Activated CD8-positive, alpha-beta memory T cell treated with anti-CD3 and anti-CD28 coated beads, Interleukin-2, amount 50 U/mL, for 24 hours (primary cell): ENCODE measurements around the gene PPM1J.
"Not testable (repeated sequence)": the region's sequence is repeated elsewhere in the genome, so short reads cannot be mapped to it uniquely, and the experiment has no call there.

ENCODE experiments used
- DNase-seq: peaks from one replicate; pipeline ENCODE4 v3.0.0-alpha.2; 2020; ENCODE audit errors: extremely low read depth

The PPM1J gene

GRCh38 chr1:112721294-112721693 lies 6.2 kb upstream of the PPM1J start:
- not testable (repeated sequence) for DNase-seq

- DNase-seq: no peak
Measured at GRCh38 chr1:112720800-112721199, 5.7 kb upstream of the PPM1J start.

- DNase-seq: no peak
Measured at GRCh38 chr1:112719706-112720105, 4.6 kb upstream of the PPM1J start.

DNA sequence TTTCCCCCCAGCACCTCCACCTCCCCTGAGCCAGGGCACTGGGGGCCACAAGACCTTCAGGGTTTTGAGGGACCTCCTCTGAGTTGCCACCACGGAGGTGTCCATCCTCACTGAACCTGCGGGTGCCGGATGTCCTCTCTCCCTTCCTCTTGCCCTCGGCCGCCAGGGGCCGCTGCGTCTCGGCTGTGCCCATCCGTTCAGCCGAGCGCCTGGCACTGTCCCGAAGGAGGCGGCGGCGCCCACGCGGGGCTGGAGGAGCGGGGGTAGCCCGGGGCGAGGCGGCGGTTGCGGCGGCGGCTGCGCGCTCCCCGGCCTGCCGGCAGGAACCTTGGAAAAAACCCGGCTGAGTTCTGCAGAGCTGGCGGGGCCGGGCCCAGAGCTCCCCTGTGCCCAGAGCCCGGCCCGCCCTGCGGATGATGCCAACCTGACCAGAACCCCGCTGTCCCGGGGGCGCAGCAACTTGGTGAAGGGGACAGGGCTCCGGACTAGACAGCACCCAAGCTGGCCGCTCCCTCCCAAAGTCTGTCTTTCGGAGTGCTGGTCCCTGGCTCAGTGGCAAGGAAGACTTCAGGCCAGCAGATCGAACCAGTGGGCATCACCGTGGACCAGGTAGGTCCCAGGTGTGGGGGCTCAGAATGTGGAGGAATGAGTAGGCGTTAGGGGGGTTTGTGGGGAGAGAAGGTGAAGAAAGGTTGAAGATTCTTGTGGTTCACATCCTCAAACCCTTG lies 3.7 kb upstream of the PPM1J start:
- DNase-seq: no peak

- no peak for DNase-seq
Measured at GRCh38 chr1:112717263-112717873, 2.2 kb upstream of the PPM1J start.

DNA sequence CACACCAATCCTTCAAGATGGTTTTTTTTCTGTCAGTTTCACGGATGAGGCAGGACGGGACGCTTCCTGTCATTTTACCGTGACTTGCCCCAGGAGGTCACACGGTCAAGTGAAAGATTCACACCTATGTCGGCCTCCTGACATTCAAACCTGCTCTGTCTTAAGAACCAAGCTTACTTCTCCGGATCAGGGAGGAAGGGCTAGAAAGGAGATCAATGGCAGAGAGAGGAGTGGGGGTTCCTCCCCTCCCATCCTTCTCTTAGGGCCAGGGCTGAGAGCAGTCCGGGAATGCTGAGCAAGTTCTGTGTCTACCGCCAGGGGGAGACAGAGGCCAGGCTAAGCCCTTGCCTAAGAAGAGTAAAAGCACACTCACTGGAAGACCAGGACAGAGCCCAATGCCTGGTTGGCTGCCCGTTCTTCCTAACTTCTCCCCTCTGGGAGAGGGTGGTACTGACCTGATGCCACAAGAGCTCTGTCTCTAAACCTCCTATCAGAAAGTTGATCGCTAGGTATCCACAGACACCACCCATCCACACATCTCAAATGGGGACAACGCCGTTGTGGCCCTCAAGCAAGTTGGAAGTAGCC lies 1.1 kb upstream of the PPM1J start:
- DNase-seq: peak; percentile 51

DNA sequence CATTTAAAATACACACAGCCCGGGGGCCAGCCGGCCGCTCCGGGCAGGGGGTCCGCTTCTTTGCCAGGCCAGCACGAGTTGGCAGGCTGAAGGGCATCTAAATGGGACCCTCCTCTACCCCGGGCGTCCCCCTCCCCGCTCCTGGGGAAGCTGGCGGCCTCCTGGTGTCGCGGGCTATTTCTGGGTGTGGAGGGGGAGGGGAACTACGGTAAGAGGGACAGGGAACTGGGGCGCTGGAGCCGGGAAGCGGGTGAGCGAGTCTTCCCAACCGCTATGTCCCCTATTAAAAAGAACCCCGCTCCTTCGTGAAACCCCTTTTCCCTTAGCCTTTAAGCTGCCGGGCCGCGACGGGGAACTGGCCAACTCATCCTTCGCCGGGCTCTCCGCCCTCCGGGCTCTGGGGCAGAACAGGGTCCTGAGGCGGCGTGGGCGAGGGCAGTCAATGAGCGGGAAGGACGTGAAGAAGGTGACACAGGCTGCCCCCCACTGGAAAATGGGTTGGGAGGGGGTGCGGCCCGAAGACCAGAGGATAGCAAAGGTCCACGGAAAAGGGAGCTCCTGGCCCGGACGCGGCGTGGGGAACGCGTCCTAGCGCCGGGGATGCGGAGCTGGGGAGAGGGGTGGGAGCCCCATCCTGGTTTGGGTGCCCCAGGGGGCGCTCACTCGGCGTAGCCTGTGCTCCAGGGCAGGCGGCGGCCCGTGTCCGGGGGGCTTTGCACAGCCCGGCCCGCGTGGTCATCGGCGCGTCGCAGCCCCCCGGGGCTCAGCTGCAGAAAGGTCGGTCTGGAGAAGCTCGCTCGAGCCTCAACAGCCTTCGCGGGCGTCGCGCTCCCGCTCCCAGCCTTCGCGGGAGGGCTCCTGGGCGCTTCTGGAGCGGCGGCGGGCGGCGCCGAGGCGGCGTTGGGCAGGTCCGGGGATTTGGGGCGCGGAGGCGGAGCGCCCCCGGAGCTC lies 544 bp downstream of the PPM1J start:
- DNase-seq: no peak

DNA sequence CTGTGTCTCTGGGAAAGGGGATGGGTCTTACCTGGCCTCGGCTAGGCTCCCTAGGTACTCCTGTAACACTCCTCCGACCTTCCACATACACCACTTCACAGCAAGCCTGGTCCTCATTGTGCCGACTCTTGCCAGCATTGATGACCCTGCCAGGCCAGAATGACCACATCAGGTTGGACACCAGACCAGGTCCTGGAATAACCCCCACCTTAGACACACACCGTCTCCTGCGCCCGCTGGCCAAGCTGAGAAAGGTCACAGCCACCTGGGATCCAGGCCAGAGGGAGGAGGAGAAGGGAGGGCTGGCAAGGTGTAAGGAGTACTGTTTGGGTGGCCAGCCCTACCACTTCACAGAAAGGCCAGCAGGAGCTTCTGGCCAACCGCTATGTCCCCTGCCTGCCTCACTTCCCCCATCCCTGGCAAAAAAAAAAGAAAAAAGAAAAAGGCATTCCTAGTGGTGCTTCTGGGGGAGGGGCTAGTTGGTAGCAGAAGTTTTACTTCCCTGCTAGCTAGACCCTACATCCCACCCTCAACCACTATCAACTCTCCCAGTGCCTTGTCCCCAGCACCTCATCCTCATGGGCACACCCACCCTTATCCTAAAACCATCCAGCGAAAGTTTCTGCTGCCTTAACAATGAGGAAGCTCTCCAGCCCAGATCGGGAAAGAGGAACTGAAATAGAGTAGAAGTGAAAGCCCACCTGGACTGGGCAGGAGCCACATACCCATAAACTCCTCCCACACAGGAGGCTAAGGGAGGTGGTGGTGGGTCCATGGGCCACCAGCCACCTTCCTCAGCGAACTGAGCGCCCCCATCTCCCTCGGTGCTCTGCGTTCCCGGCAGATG lies 1.4 kb downstream of the PPM1J start:
- no peak for DNase-seq

- DNase-seq: no peak
Measured at GRCh38 chr1:112712701-112713128, 2.4 kb downstream of the PPM1J start.

DNA sequence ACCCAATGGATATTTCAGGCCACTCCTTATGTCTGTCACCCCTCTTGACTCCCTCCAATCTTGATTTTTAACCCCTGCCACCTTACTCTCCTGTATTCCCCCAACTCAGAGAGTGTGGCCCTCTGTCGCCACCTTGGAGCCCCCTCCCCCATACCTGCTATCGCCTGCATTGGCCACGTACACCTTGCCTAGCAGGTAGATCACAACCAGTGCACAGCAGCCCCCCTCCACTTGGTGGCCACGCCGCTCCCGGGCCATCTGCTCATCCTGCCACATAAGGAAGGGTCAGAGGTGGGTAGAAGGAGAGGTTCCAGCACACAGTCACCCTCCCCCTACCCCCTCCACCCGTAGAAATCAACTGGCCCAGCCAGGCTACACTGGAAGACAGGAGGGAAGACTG lies 2.9 kb downstream of the PPM1J start:
- DNase-seq: no peak

DNA sequence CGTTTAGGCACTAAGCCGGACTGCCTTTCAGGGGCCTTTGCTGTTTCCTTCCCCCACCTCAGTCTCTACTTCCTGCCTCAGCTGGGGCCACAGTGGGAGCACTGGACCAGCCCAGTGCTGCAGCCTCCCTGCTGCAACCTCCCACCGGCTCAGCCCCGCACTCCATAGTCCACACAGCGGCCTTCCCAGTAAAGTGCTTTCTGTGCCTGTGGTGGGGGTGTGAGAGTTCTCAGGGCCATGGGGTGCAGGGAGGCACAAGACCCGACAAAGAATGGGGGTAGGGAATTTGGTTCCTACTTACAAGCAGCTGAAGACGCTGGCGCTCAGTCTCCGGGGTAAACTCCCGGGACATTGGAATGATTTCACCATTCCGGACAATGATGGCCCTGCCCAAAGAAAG lies 3.5 kb downstream of the PPM1J start:
- DNase-seq: no peak

GRCh38 chr1:112711041-112711440 lies 4.1 kb downstream of the PPM1J start:
- no peak for DNase-seq

- DNase-seq: no peak
Measured at GRCh38 chr1:112710586-112710985, 4.5 kb downstream of the PPM1J start.

DNA sequence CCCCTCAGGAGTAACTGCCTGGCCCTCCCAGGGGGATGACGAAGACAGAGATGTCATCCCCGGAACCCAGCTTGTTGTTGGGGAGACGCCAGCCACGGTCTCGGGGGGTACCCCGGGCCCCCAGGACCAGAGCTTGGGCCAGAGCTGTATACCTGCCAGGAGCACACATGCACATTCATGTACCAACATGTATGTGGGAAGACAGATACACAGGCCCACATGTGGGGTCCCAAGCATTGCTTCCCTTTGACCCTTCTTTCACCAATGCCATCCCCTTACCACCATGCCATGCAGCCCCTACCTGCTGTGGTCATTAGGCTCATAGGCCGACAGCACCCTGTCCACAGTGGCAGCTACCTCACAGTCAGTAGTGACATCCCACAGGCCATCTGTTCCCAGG lies 5.0 kb downstream of the PPM1J start:
- DNase-seq: no peak

GRCh38 chr1:112708489-112708888 lies 6.6 kb downstream of the PPM1J start:
- DNase-seq: no peak

DNA sequence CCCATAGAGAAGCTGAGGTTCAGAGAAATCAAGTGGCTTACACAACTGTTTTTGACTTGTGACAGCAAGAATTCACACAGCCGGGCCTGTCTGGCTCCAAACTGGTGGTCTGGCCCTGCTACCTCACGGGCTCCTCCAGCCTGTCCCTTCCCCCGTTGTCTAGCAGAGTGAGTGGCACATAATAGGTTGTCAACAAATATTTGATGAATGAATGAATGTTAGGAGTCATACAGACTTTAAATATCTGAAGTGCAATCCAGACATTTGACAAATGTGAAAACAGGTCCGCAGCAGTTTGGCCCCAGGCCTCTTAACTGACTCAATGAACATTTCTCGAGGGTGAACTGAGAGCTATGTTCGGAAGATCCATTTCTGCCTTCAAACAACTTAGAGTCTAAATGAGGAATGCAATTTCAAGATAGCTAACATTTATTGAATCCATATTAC lies 7.1 kb downstream of the PPM1J start:
- DNase-seq: no peak

DNA sequence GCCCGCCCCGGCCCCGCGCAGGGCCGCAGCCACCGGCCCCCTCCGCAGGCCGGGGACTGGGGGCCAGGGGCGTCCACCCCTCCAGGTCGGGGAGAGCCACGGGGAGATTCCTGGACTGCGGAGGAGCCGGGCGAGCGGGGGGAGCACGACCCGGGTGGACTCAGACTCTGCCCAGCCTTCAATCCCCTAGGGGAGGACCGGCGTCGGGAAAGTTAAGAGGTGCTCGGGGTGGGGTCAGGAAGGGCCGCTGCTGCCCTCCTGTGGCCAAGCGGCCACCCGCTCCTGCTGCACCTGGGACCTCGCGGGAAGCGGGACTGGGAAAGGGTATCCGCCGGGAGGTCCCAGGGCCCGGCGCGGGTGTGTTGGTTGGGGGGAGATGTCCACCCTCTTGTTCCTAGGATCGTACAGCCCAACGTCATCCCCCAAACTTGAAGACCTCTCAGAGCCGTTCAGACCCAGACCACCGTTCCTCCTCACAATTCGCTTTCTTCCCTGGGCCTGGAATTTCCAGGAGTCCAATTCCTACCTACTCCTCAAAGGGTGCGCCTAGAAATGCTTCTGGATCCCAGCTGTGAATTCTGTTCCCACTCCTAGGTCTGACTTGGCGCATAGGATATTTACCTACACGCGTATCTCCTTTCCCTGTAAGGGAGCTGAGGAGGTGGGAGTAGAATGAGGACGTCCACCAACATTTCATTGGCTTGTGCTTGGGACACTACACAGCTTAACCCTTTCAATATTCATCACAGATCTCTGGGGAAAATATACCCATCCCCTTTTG lies 7.7 kb downstream of the PPM1J start:
- DNase-seq: no peak

DNA sequence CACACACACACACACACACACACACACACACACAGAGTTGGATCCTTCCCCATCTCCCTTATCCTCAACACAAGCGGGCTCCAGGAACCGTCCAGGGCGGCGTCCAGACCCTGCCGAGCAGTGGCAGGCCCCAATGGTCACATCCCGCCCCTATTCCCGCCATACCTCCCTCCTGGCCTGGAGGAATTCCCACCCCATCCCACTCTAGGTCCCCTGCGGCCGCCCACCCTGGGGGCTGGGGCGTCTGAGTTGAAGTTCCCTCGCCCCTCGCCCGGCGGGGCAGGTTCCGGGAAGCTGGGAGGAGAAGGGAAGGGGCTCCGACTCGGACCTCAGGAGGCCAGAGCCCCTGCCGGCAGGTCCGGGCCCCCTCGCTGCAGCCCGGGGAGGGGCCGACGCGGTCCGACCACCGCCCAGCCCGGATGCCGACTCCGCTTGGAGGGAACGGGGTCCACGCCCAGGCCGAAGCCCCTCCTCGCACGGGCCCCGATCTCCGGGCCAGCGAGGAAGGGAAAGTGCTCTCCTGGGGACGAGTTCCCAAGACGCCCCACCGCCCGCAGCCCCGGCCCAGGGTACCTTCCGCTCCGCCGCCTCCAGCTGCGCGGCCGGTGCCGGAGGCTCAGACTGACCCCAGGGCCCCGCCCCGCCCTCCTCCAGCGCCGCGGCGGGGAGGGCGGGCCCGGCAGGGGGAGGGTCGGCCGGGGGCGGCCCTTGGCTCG lies 8.5 kb downstream of the PPM1J start, which contains the start of gene RHOC:
Gene RHOC, minus strand, starts transcription at position 623 of the 716 bp plus-strand sequence. CDS start 3,328 bp downstream, outside the sequence.
- no peak for DNase-seq

DNA sequence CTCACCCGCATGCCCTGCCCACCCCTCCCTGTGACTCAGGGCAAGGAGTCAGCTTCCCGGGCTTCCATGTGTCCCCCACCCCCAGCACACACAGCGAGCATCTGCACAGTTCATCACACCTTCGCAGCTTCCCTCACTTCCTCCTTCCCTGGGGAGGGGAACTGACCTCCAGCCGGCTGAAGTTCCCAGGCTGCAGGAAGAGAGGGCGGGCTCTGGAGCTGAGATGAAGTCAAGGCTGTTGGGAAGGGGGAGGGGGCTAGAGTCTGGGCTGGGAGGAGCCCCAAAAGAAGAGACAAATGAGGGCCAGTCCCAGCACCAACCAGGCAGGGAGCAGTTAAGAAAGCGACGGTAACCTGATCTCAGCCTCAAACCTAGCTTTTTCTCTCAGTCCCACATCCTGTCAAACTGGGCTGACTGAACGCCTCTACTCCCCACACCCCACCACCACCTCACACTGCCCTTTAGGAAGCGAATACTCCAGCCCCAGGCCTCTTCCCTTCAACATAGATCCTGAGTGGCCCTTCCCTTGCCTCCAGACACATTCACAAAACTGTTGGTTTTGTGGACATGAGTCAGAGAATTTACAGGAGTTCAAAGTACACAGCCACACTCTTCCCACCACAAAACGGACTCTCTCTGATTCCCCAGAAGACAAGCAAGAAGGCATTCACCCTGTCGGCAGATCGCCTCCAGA lies 10.1 kb downstream of the PPM1J start:
- no peak for DNase-seq
